ENCODE measurements around the gene MCM9.

DNA sequence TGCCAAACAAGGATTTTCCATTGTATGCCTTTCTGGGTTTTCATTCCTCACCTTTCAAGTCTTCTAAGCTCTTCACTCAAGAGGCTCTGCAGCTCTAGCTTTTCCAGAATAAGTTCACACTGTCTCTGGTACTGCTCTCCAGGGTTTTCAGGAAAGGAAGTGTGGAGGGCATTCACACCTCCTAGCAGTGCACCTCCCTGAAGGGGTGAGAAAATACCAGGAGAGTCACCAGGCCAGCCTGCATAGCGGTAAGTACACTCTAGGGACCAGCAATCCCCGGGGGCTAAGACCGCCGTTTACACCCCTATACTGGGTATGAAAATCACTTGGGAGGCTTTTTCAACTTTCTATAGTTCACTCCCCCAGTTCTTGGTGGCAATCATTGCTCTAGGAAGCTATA is 108.9 kb downstream of the MCM9 start:
- TF ChIP-seq, protein P1, sequence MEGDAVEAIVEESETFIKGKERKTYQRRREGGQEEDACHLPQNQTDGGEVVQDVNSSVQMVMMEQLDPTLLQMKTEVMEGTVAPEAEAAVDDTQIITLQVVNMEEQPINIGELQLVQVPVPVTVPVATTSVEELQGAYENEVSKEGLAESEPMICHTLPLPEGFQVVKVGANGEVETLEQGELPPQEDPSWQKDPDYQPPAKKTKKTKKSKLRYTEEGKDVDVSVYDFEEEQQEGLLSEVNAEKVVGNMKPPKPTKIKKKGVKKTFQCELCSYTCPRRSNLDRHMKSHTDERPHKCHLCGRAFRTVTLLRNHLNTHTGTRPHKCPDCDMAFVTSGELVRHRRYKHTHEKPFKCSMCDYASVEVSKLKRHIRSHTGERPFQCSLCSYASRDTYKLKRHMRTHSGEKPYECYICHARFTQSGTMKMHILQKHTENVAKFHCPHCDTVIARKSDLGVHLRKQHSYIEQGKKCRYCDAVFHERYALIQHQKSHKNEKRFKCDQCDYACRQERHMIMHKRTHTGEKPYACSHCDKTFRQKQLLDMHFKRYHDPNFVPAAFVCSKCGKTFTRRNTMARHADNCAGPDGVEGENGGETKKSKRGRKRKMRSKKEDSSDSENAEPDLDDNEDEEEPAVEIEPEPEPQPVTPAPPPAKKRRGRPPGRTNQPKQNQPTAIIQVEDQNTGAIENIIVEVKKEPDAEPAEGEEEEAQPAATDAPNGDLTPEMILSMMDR (IDR thresholded peaks at IDR 0.05), result no peak
- TF ChIP-seq POLR2A (IDR thresholded peaks at IDR 0.05), result no peak
- TF ChIP-seq EP300 (IDR thresholded peaks at IDR 0.05), result no peak
